H1 (cell line): ENCODE results near the gene COL5A3. TPM values are rescaled to one million over a fixed set of nuclear protein-coding genes. Genes with fewer than 3 reads are reported as not detected.

Source experiments
- ASH2L ChIP-seq: fragments of 200-600, 300-600 bp; sonication (generic); IDR thresholded peaks from one replicate; pipeline ENCODE4 v1.7.1; 2017; ENCODE audit warnings: low read length
- PHF8 ChIP-seq: fragments of 200-600 bp; sonication (generic); conservative IDR thresholded peaks from 2 replicates; pipeline ENCODE4 v1.7.1; 2012; ENCODE audit warnings: low read depth, mild to moderate bottlenecking, inconsistent platforms, low read length, moderate library complexity
- RAD21 ChIP-seq, 2 experiments: IDR thresholded peaks in 1 of 2; conservative IDR thresholded peaks in 1 of 2; 2 replicates each; pipeline ENCODE4 v1.6.1; 2011; ENCODE audit warnings: low read depth in 2 of 2, low read length in 2 of 2, improper control_type of control experiment in 1 of 2, inconsistent platforms in 1 of 2, mild to moderate bottlenecking in 1 of 2, moderate library complexity in 1 of 2
- SRF ChIP-seq: IDR thresholded peaks from 2 replicates; pipeline ENCODE4 v1.6.1; 2011; ENCODE audit warnings: mild to moderate bottlenecking, low read depth, low read length, moderate library complexity
- polyA plus RNA-seq, 7 experiments: library from polyadenylated mRNA; depleted of rRNA in 3 of 7; stranded (reverse) in 5 of 7; unstranded in 2 of 7; fragments of >200 nt in 5 of 7; fragments of 200-250 nt in 2 of 7; gene quantifications; 1 replicate in 5 of 7; 2 replicates in 1 of 7; 4 replicates in 1 of 7; pipeline versions ENCODE4 v1.2.1 to v1.2.3, GENCODE V29; 2011 to 2013; ENCODE audit warnings: missing spikeins in 2 of 7, mixed read lengths in 2 of 7
- total RNA-seq: library from RNA; stranded (reverse); fragmentation: NEBNext Ultra II Directional; extraction: Animal tissue kit (Norgen Biotek cat#: 25700); gene quantifications from 2 replicates; pipeline ENCODE4 v1.2.1, GENCODE V29; 2021

COL5A3 gene
- total and polyA plus RNA-seq, 2 of the 8 experiments (the other 6 are each of a cell fraction or from before 2014, with no cell fraction given) = 0.67 to 0.74 TPM

DNA sequence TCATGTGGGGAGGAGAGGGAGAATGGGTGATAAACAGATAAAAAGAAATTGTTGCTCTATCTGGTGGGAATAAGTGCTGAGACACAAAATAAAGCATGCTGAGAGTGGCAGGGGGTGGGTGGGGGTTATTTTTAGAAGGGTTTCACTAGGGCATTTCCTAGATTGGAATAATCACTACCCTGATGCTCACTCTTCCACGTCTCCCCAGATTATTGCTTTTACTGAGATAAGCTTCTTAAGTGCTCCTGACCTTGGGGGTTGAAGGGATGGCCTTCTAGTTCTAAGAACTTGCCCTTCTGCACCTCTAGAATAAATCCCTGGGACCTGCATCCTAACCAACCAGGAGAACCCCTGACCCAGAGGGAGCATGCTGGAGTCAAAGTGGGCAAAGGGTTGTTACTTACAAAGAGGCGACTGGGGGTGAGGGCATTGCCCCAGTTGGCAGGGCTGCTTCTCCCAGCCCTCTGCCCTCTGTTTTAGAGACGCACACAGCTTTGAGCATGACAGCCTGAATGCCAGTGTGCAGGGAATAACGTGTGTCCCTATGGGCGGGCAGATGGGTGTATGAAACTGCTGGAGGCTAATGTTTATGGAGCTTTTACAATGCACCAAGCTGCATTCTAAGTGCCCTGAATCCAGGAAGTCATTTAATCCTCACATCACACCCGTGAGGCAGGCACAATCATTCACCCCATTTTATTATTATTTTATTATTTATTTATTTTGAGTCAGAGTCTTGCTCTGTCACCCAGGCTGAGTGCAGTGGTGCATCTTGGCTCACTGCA lies 3.7 kb upstream of the COL5A3 start (continued):
- TF ChIP-seq SRF (no peak), ASH2L (no peak), PHF8 (no peak), RAD21 (IDR thresholded peaks at IDR 0.05 in 1 of 2, conservative IDR thresholded peaks at IDR 0.05 in 1 of 2; ENCODE audit: low read depth in 2 of 2, low read length in 2 of 2) (no peak)
